ENCODE measurements around the gene SLC8A1. TPM values are rescaled to one million over a fixed set of nuclear protein-coding genes. Genes with fewer than 3 reads are reported as not detected.

Gene SLC8A1
- total RNA-seq, 4 donors from 2014 or later = 1.3 to 3.8 (median 2.4) TPM

DNA sequence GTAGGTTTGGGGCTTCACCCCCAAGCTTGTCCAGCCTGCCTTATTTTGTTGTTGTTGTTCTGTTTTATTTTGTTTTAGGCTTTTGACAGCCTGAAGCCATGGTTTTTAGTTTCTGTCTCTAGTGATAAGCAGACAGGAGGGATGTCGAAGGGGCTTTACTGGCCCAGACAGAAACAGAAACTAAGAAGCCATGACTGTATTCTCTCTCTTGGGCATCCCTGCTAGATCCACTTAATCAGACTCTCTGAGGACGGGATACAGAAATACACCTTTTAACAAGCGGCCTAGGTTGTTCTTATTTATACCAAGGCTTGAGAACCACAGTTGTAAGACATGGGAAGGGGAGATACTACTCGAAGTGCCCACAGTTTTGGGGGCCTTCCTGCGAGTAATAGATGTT lies 330.9 kb downstream of the SLC8A1 start:
- no peak for ATAC-seq
- Histone ChIP-seq H3K4me1 (no peaks in the 10 kb centered on the region), H3K4me3 (no peak overlapping the region), H3K36me3 (no peaks in the 10 kb centered on the region), H3K27ac (no peak overlapping the region), H3K27me3 (no peaks in the 10 kb centered on the region), H3K9me3 (no peaks in the 10 kb centered on the region)
- intact Hi-C loops (cut with DNase I; ENCODE audit: low total_unique reads) = no loop called here
- no peak for TF ChIP-seq POLR2A (IDR thresholded peaks at IDR 0.05)
- TF ChIP-seq, protein P1, sequence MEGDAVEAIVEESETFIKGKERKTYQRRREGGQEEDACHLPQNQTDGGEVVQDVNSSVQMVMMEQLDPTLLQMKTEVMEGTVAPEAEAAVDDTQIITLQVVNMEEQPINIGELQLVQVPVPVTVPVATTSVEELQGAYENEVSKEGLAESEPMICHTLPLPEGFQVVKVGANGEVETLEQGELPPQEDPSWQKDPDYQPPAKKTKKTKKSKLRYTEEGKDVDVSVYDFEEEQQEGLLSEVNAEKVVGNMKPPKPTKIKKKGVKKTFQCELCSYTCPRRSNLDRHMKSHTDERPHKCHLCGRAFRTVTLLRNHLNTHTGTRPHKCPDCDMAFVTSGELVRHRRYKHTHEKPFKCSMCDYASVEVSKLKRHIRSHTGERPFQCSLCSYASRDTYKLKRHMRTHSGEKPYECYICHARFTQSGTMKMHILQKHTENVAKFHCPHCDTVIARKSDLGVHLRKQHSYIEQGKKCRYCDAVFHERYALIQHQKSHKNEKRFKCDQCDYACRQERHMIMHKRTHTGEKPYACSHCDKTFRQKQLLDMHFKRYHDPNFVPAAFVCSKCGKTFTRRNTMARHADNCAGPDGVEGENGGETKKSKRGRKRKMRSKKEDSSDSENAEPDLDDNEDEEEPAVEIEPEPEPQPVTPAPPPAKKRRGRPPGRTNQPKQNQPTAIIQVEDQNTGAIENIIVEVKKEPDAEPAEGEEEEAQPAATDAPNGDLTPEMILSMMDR (IDR thresholded peaks at IDR 0.05 in 4 of 5, conservative IDR thresholded peaks at IDR 0.05 in 1 of 5) = no peak
- in situ Hi-C loops (cut with MboI; ENCODE audit: low sequenced_read_pairs in 4 of 4) = no loop called here
- no peak for DNase-seq

DNA sequence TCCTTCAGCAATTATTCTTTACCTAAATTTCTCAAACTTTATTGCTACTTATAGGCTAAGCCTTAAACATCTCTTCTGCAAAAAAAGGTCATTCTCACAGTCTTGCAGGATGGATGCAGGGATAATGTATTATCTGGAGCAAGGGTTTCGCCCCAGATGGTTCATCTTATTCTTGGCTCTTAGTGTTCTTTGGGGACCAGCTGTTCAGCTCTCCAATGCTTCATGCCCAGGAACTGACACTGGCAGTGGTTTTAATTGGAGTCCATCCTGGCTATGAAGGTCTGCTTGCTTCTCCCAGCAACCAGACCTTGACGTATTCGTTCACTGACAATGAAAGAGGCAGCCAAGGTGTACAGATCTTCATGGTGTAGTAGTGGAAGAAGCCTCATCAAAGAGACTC lies 331.9 kb downstream of the SLC8A1 start:
- H3K27me3 ChIP-seq = no peaks in the 10 kb centered on the region
- H3K4me1 ChIP-seq = no peaks in the 10 kb centered on the region
- no peaks in the 10 kb centered on the region for H3K9me3 ChIP-seq
- TF ChIP-seq, protein P1 (IDR thresholded peaks at IDR 0.05 in 4 of 5, conservative IDR thresholded peaks at IDR 0.05 in 1 of 5) = no peak
- no peak for TF ChIP-seq POLR2A (IDR thresholded peaks at IDR 0.05)
- no peak overlapping the region for H3K4me3 ChIP-seq
- intact Hi-C loops (cut with DNase I; ENCODE audit: low total_unique reads) (no loop called here), in situ Hi-C loops (cut with MboI; ENCODE audit: low sequenced_read_pairs in 4 of 4) (no loop called here)
- no peak overlapping the region for H3K27ac ChIP-seq
- ATAC-seq (no peak), DNase-seq (no peak)
- no peaks in the 10 kb centered on the region for H3K36me3 ChIP-seq

DNA sequence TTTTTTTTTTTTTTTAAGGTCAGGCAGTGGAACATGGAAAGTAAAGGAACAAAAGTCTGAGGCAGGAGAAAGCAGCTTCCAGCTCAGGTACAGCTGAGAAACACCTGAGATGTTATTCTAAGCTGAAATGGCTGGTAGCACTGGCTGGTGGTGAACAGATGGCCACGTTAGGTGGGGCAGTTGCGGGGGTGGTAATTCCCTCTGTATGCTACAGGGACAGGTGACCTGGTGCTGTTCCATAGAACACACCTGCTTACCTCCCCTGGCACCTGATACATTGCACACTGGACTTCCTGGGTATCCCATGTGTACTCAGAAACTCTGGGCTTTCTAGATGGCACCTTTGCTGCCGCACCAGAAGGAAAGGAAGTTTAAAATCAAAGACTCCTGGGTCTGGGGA lies 333.3 kb downstream of the SLC8A1 start:
- DNase-seq (no peak), ATAC-seq (no peak)
- intact Hi-C loops (cut with DNase I; ENCODE audit: low total_unique reads) = no loop called here
- Histone ChIP-seq H3K36me3 (no peaks in the 10 kb centered on the region), H3K9me3 (no peaks in the 10 kb centered on the region), H3K4me1 (no peaks in the 10 kb centered on the region), H3K27ac (no peak overlapping the region), H3K27me3 (no peaks in the 10 kb centered on the region), H3K4me3 (no peak overlapping the region)
- in situ Hi-C loops (cut with MboI; ENCODE audit: low sequenced_read_pairs in 4 of 4) = no loop called here
- TF ChIP-seq, protein P1 (IDR thresholded peaks at IDR 0.05 in 4 of 5, conservative IDR thresholded peaks at IDR 0.05 in 1 of 5) = no peak
- no peak for TF ChIP-seq POLR2A (IDR thresholded peaks at IDR 0.05)

DNA sequence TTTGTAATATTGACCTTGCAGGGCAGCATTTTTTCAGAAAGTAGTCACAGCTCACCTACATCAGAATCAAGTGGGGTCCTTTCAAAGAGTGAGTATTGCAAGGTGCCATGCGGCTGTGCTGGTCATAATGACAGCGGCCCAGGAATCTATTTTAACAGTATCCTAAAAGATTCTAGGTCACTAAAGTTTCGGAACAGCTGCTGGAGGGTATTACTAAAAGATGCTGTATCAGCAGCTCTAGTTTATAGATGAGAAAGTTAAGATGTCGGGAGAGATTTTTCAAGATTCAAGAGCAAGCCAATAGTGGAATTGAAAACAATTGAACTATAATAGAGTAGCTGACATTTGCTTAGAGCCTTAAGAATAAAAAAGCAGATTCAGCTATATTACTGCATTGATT lies 336.0 kb downstream of the SLC8A1 start:
- intact Hi-C loops (cut with DNase I; ENCODE audit: low total_unique reads) (no loop called here), in situ Hi-C loops (cut with MboI; ENCODE audit: low sequenced_read_pairs in 4 of 4) (no loop called here)
- TF ChIP-seq, protein P1 (IDR thresholded peaks at IDR 0.05 in 4 of 5, conservative IDR thresholded peaks at IDR 0.05 in 1 of 5) = no peak
- no peak for TF ChIP-seq POLR2A (IDR thresholded peaks at IDR 0.05)
- no peak overlapping the region for H3K4me3 ChIP-seq
- H3K36me3 ChIP-seq = no peaks in the 10 kb centered on the region
- DNase-seq (no peak), ATAC-seq (no peak)
- H3K27me3 ChIP-seq = no peaks in the 10 kb centered on the region
- H3K27ac ChIP-seq = no peak overlapping the region
- H3K9me3 ChIP-seq = no peaks in the 10 kb centered on the region
- H3K4me1 ChIP-seq = no peaks in the 10 kb centered on the region

DNA sequence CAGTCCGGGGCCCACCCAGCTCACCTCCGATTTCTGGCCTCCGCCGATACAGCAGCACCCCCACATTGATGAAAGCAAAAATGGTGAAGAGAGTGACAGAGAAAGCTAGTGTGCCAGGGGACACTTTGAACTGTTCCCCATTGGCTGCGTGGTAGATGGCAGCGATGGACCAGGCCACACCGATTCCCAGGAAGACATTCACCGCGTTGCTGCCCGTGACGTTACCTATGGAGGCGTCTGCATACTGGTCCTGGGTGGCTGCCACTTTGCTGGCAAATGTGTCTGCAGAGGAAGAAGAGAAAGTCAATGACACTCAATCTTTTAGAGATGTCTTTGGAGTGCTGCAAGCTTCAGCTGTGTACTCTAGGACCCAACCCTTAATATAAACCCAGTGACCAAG lies 336.5 kb downstream of the SLC8A1 start:
- ATAC-seq (no peak), DNase-seq (no peak)
- TF ChIP-seq, protein P1 (IDR thresholded peaks at IDR 0.05 in 4 of 5, conservative IDR thresholded peaks at IDR 0.05 in 1 of 5) = no peak
- no peak for TF ChIP-seq POLR2A (IDR thresholded peaks at IDR 0.05)
- intact Hi-C loops (cut with DNase I; ENCODE audit: low total_unique reads) (no loop called here), in situ Hi-C loops (cut with MboI; ENCODE audit: low sequenced_read_pairs in 4 of 4) (no loop called here)
- Histone ChIP-seq H3K4me3 (no peak overlapping the region), H3K27ac (no peak overlapping the region), H3K27me3 (no peaks in the 10 kb centered on the region), H3K4me1 (no peaks in the 10 kb centered on the region), H3K9me3 (no peaks in the 10 kb centered on the region), H3K36me3 (no peaks in the 10 kb centered on the region)
